GM18868 (cell line): ENCODE results near the gene PAK1.

ENCODE experiments used
- ATAC-seq: cut with Tn5 transposase; IDR thresholded peaks from one replicate; pipeline ENCODE4 v1.9.1; 2021; ENCODE audit warnings: mild to moderate bottlenecking, moderate library complexity; ENCODE audit not compliant: unreplicated experiment

Gene PAK1

GRCh38 chr11:77377734-77378133 is 96.2 kb downstream of the PAK1 start:
- no peak for ATAC-seq

GRCh38 chr11:77375107-77375506 is 98.8 kb downstream of the PAK1 start:
- no peak for ATAC-seq

GRCh38 chr11:77374611-77375031 is 99.3 kb downstream of the PAK1 start:
- ATAC-seq = no peak

- ATAC-seq = no peak
Observed at GRCh38 chr11:77374108-77374507, 99.8 kb downstream of the PAK1 start.

GRCh38 chr11:77372726-77373125 is 101.2 kb downstream of the PAK1 start:
- no peak for ATAC-seq

- ATAC-seq = no peak
Observed at GRCh38 chr11:77371646-77372045, 102.2 kb downstream of the PAK1 start.

GRCh38 chr11:77370217-77370616 is 103.7 kb downstream of the PAK1 start:
- ATAC-seq = no peak

- ATAC-seq = no peak
Observed at GRCh38 chr11:77361184-77361583, 112.7 kb downstream of the PAK1 start.

- ATAC-seq = no peak
Observed at GRCh38 chr11:77359481-77359880, 114.4 kb downstream of the PAK1 start.

- no peak for ATAC-seq
Observed at GRCh38 chr11:77353131-77353530, 120.8 kb downstream of the PAK1 start.

- ATAC-seq = no peak
Observed at GRCh38 chr11:77351281-77351886, 122.5 kb downstream of the PAK1 start.

GRCh38 chr11:77347948-77348347 is 125.9 kb downstream of the PAK1 start:
- no peak for ATAC-seq

GRCh38 chr11:77346906-77347603 is 126.8 kb downstream of the PAK1 start:
- no peak for ATAC-seq

- ATAC-seq = no peak
Observed at GRCh38 chr11:77345621-77346020, 128.3 kb downstream of the PAK1 start.

- no peak for ATAC-seq
Observed at GRCh38 chr11:77340501-77340900, 133.4 kb downstream of the PAK1 start.

- ATAC-seq = no peak
Observed at GRCh38 chr11:77332259-77332658, 141.6 kb downstream of the PAK1 start.

- ATAC-seq = no peak
Observed at GRCh38 chr11:77325159-77325558, 148.7 kb downstream of the PAK1 start.

- no peak for ATAC-seq
Observed at GRCh38 chr11:77324508-77324907, 149.4 kb downstream of the PAK1 start.

GRCh38 chr11:77322926-77323590 is 150.8 kb downstream of the PAK1 start:
- ATAC-seq = no peak

GRCh38 chr11:77322506-77322905 is 151.4 kb downstream of the PAK1 start:
- no peak for ATAC-seq

GRCh38 chr11:77320351-77320750 is 153.5 kb downstream of the PAK1 start:
- no peak for ATAC-seq

- no peak for ATAC-seq
Observed at GRCh38 chr11:77318600-77318999, 155.3 kb downstream of the PAK1 start.
